Measurements from ENCODE around the gene ELOVL2.
"Not testable (repeated sequence)": the region's sequence is repeated elsewhere in the genome, so short reads cannot be mapped to it uniquely, and the experiment has no call there.

The ELOVL2 gene

GRCh38 chr6:11021003-11021402 is 23.1 kb downstream of the ELOVL2 start:
- no peak for DNase-seq

- no peak for DNase-seq
These were observed 25.9 kb downstream of the ELOVL2 start for GRCh38 chr6:11018225-11018624.

GRCh38 chr6:11017090-11017489 is 27.0 kb downstream of the ELOVL2 start:
- no peak for DNase-seq

- DNase-seq, result no peak
These were observed 27.7 kb downstream of the ELOVL2 start for GRCh38 chr6:11016452-11016851.

GRCh38 chr6:11015102-11015501 is 29.0 kb downstream of the ELOVL2 start:
- no peak for DNase-seq

GRCh38 chr6:11013721-11014070 is 30.4 kb downstream of the ELOVL2 start:
- DNase-seq, result no peak

GRCh38 chr6:11012976-11013720 is 31.0 kb downstream of the ELOVL2 start:
- no peak for DNase-seq

GRCh38 chr6:11012295-11012754 is 31.8 kb downstream of the ELOVL2 start:
- no peak for DNase-seq

- no peak for DNase-seq
These were observed 32.3 kb downstream of the ELOVL2 start for GRCh38 chr6:11011787-11012234.

- no peak for DNase-seq
These were observed 34.8 kb downstream of the ELOVL2 start for GRCh38 chr6:11009353-11009752.

- no peak for DNase-seq
These were observed 35.3 kb downstream of the ELOVL2 start for GRCh38 chr6:11008821-11009220.

GRCh38 chr6:11007715-11008608 is 36.1 kb downstream of the ELOVL2 start:
- DNase-seq, result no peak

GRCh38 chr6:11006061-11006460 is 38.0 kb downstream of the ELOVL2 start:
- DNase-seq, result no peak

- DNase-seq, result not testable (repeated sequence)
These were observed 40.8 kb downstream of the ELOVL2 start for GRCh38 chr6:11003297-11003696.

- DNase-seq, result no peak
These were observed 41.9 kb downstream of the ELOVL2 start for GRCh38 chr6:11002176-11002575.

GRCh38 chr6:10999994-11000393 is 44.1 kb downstream of the ELOVL2 start:
- DNase-seq, result no peak

GRCh38 chr6:10995114-10995707 is 48.9 kb downstream of the ELOVL2 start:
- DNase-seq, result no peak

GRCh38 chr6:10993896-10994295 is 50.2 kb downstream of the ELOVL2 start:
- DNase-seq, result no peak

- no peak for DNase-seq
These were observed 53.0 kb downstream of the ELOVL2 start for GRCh38 chr6:10991115-10991514.

GRCh38 chr6:10989587-10989986 is 54.5 kb downstream of the ELOVL2 start:
- no peak for DNase-seq

GRCh38 chr6:10984959-10985358 is 59.1 kb downstream of the ELOVL2 start:
- DNase-seq, result not testable (repeated sequence)

- no peak for DNase-seq
These were observed 62.7 kb downstream of the ELOVL2 start for GRCh38 chr6:10981409-10981808.

GRCh38 chr6:10979603-10980002 is 64.5 kb downstream of the ELOVL2 start:
- DNase-seq, result no peak

Measured in activated T-cell treated with anti-CD3 and anti-CD28 coated beads, Interleukin-2, amount 50 U/mL, for 1 hour (primary cell).